B cell (primary cell): ENCODE measurements around the gene ARHGAP29. TPM values are rescaled to one million over a fixed set of nuclear protein-coding genes. Genes with fewer than 3 reads are reported as not detected.

Experiments used
- ATAC-seq: fragments of 200-7000 bp; cut with Tn5 transposase; one replicate; pipeline ENCODE4 v1.10.0; 2021; ENCODE audit warnings: low read depth, mild to moderate bottlenecking, moderate number of reproducible peaks, moderate library complexity
- CTCF ChIA-PET: fragments of 350-600 bp; sonication (Branson Sonifier 250); formaldehyde crosslinking; loops from one replicate; lab custom pipeline; 2021; ENCODE audit warnings: antibody characterized with exemption, inconsistent platforms; lab: Charles Lee
- POLR2A ChIA-PET: fragments of 350-600 bp; sonication (Branson Sonifier 250); formaldehyde crosslinking; loops from one replicate; lab custom pipeline; 2021; ENCODE audit warnings: antibody characterized with exemption; lab: Charles Lee
- DNase-seq: peaks from one replicate; pipeline ENCODE4 v3.0.0; 2013
- H2AFZ ChIP-seq: 2 replicates; pipeline ENCODE4 v1.6.1; 2012; ENCODE audit warnings: mild to moderate bottlenecking, low read depth, low read length; ENCODE audit not compliant: insufficient read depth, poor library complexity, severe bottlenecking
- H3K27ac ChIP-seq, 2 donors: 1 replicate in 1 of 2; 2 replicates in 1 of 2; pipeline ENCODE4 v1.5.1; 2012 to 2013; ENCODE audit warnings: low read length in 2 of 2, mild to moderate bottlenecking in 2 of 2, moderate library complexity in 1 of 2
- H3K27me3 ChIP-seq, 4 experiments: fragments of 200-600 bp in 1 of 4; sonication (generic) in 1 of 4; replicated peaks in 1 of 4; 1 replicate in 2 of 4; 2 replicates in 2 of 4; pipeline versions ENCODE4 v1.6.1 to v1.7.0; 2013 to 2016; ENCODE audit warnings: low read length in 3 of 4, mild to moderate bottlenecking in 2 of 4, mixed read lengths in 1 of 4, moderate library complexity in 1 of 4; ENCODE audit not compliant: insufficient read depth in 4 of 4, control insufficient read depth in 3 of 4; ENCODE audit errors: control extremely low read depth in 1 of 4
- H3K36me3 ChIP-seq, 2 experiments: replicated peaks in 1 of 2; 1 replicate in 1 of 2; 2 replicates in 1 of 2; pipeline versions ENCODE4 v1.6.1 to v1.7.1; 2013; ENCODE audit warnings: low read length in 1 of 2; ENCODE audit not compliant: insufficient read depth in 2 of 2, control insufficient read depth in 1 of 2; ENCODE audit errors: control extremely low read depth in 1 of 2, extremely low read depth in 1 of 2
- H3K4me1 ChIP-seq, 2 donors: fragments of 200-600 bp in 1 of 2; sonication (generic) in 1 of 2; 1 replicate in 1 of 2; 2 replicates in 1 of 2; pipeline versions ENCODE4 v1.5.1 to v1.6.1; 2013 to 2017; ENCODE audit warnings: low read length in 2 of 2; ENCODE audit not compliant: control insufficient read depth in 2 of 2, insufficient read depth in 2 of 2
- H3K4me2 ChIP-seq: replicated peaks from 2 replicates; pipeline ENCODE3; 2012; ENCODE audit warnings: mild to moderate bottlenecking, low read depth, low read length; ENCODE audit not compliant: poor library complexity, severe bottlenecking
- H3K4me3 ChIP-seq, 5 experiments: fragments of 200-600 bp in 1 of 5; sonication (generic) in 1 of 5; 1 replicate in 3 of 5; 2 replicates in 2 of 5; pipeline versions ENCODE4 v1.5.1 to v1.7.0; 2011 to 2016; ENCODE audit warnings: low read length in 4 of 5, mild to moderate bottlenecking in 4 of 5, low read depth in 2 of 5, control low read depth in 1 of 5, moderate library complexity in 1 of 5; ENCODE audit not compliant: insufficient read depth in 1 of 5; ENCODE audit errors: control extremely low read depth in 1 of 5, extremely low read depth in 1 of 5
- H3K79me2 ChIP-seq: fragments of 200-600 bp; sonication (generic); one replicate; pipeline ENCODE4 v1.6.0; 2016; ENCODE audit warnings: low read length; ENCODE audit not compliant: control insufficient read depth, insufficient read depth
- H3K9ac ChIP-seq: fragments of 200-600 bp; sonication (generic); 2 replicates; pipeline ENCODE4 v1.6.1; 2017; ENCODE audit warnings: mild to moderate bottlenecking, low read length, moderate library complexity
- H3K9me3 ChIP-seq, 3 donors: one replicate each; pipeline versions ENCODE4 v1.6.1 to v1.7.1; 2013; ENCODE audit warnings: low read length in 2 of 3; ENCODE audit not compliant: control insufficient read depth in 2 of 3, insufficient read depth in 1 of 3; ENCODE audit errors: control extremely low read depth in 1 of 3
- H4K20me1 ChIP-seq: 2 replicates; pipeline ENCODE4 v1.6.0; 2012; ENCODE audit warnings: mild to moderate bottlenecking, low read length; ENCODE audit not compliant: insufficient read depth, control insufficient read depth, poor library complexity, severe bottlenecking
- H3K27ac Mint-ChIP-seq: one replicate; pipeline ENCODE4 v1.8.0; 2021; ENCODE audit warnings: mixed read lengths
- H3K27me3 Mint-ChIP-seq: one replicate; pipeline ENCODE4 v1.8.0; 2021; ENCODE audit warnings: mixed read lengths
- H3K4me1 Mint-ChIP-seq: one replicate; pipeline ENCODE4 v1.8.0; 2021; ENCODE audit warnings: mixed read lengths
- H3K4me3 Mint-ChIP-seq: one replicate; pipeline ENCODE4 v1.8.0; 2021; ENCODE audit warnings: mixed read lengths
- H3K9me3 Mint-ChIP-seq: one replicate; pipeline ENCODE4 v1.8.0; 2022; ENCODE audit warnings: mixed read lengths; ENCODE audit not compliant: insufficient read depth
- EZH2 ChIP-seq: IDR thresholded peaks from 2 replicates; pipeline ENCODE4 v1.6.1; 2012; ENCODE audit warnings: borderline replicate concordance, low read depth, mild to moderate bottlenecking, moderate library complexity, low read length; ENCODE audit not compliant: insufficient read depth, poor library complexity, severe bottlenecking
- WGBS: methylation state at CpG from one replicate; pipeline ENCODE4 v1.1.5; 2013; ENCODE audit warnings: missing lambda C conversion rate; ENCODE audit not compliant: insufficient coverage; 5-methylcytosine and 5-hydroxymethylcytosine counted together
- intact Hi-C: fragments of 100-400 bp; cut with micrococcal nuclease; formaldehyde crosslinking; loops from one replicate; pipeline ENCODE4 v1.10.0; 2022
- polyA plus RNA-seq: library from polyadenylated mRNA; depleted of rRNA; stranded (reverse); fragments of >200 nt; gene quantifications from 2 replicates; pipeline ENCODE4 v1.2.3, GENCODE V29; 2012
- total RNA-seq, 2 donors: library from RNA; stranded (reverse); fragments of 120-200 nt in 1 of 2; gene quantifications; 1 replicate in 1 of 2; 2 replicates in 1 of 2; pipeline versions ENCODE4 v1.2.3 to v1.2.4, GENCODE V29; 2013 to 2022
- TF ChIP-seq, protein P1 (sequence below): fragments of 200-600 bp; IDR thresholded peaks from one replicate; pipeline ENCODE4 v1.8.0; 2022; ENCODE audit warnings: antibody characterized with exemption, mild to moderate bottlenecking

ARHGAP29 gene
- total and polyA plus RNA-seq, 2 donors (not counting 1 experiment from before 2014, with no cell fraction given): not detected

DNA sequence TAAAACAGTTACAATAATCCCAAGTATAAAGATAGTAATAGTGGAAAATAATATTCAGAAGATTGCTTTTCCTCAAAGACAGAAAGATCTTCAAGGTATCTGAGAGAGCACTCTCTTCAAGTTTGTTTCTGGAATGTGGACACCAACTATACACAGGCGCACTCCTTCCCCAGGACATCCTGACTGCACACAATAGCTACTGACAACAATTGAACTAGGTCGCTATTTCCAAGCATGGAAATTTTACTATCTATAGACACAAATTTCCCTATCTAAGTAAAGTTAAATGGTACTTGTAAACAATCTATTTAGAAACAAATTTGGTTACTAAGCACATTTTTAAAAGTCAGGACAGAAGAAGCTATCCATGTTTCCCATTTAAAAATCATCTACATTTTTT lies 19.1 kb downstream of the ARHGAP29 start:
- no peak overlapping the region for H3K27ac ChIP-seq
- CTCF ChIA-PET: no interaction called here
- H4K20me1 ChIP-seq: no peaks in the 10 kb centered on the region
- Mint-ChIP-seq H3K27ac (no peak overlapping the region), H3K4me3 (no peak overlapping the region), H3K4me1 (no peaks in the 10 kb centered on the region), H3K27me3 (peaks cover 24% of the 10 kb centered on the region), H3K9me3 (no peaks in the 10 kb centered on the region)
- TF ChIP-seq, protein P1, sequence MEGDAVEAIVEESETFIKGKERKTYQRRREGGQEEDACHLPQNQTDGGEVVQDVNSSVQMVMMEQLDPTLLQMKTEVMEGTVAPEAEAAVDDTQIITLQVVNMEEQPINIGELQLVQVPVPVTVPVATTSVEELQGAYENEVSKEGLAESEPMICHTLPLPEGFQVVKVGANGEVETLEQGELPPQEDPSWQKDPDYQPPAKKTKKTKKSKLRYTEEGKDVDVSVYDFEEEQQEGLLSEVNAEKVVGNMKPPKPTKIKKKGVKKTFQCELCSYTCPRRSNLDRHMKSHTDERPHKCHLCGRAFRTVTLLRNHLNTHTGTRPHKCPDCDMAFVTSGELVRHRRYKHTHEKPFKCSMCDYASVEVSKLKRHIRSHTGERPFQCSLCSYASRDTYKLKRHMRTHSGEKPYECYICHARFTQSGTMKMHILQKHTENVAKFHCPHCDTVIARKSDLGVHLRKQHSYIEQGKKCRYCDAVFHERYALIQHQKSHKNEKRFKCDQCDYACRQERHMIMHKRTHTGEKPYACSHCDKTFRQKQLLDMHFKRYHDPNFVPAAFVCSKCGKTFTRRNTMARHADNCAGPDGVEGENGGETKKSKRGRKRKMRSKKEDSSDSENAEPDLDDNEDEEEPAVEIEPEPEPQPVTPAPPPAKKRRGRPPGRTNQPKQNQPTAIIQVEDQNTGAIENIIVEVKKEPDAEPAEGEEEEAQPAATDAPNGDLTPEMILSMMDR: no peak
- POLR2A ChIA-PET: no interaction called here
- H2AFZ ChIP-seq: no peak overlapping the region
- no peak overlapping the region for H3K4me3 ChIP-seq
- peaks cover 0 to 11% (median 0%) of the 10 kb centered on the region in 4 experiments for H3K27me3 ChIP-seq
- no peaks in the 10 kb centered on the region for H3K4me1 ChIP-seq
- 100% methylated on average over 1 of the region's 2 CpGs for WGBS
- no peaks in the 10 kb centered on the region for H3K9me3 ChIP-seq
- ATAC-seq: no peak
- H3K4me2 ChIP-seq: no peak overlapping the region
- no peaks in the 10 kb centered on the region for H3K36me3 ChIP-seq
- intact Hi-C loops: no loop called here
- H3K79me2 ChIP-seq: no peaks in the 10 kb centered on the region
- H3K9ac ChIP-seq: no peak overlapping the region
- DNase-seq: no peak

DNA sequence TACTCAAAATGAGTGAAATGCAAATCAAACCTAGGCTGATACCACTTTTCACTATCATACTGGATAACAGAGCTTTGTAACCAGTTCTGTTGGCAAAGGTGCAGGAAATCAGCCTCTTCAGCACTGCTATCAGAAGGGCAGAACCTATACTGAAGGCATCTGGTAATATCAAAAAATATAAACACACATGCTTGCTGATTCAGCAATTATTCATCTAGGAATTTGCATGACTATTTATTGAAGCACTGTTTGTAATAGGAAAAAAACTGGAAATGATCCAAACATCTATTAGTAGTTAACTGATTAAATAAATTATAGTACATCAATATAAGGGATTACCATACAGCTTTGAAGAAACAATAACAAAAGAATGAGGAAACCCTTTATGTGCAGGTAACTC lies 21.4 kb downstream of the ARHGAP29 start:
- no peak overlapping the region for H3K4me2 ChIP-seq
- POLR2A ChIA-PET: no interaction called here
- Mint-ChIP-seq H3K9me3 (no peaks in the 10 kb centered on the region), H3K27ac (no peak overlapping the region), H3K4me3 (no peak overlapping the region), H3K27me3 (peaks cover 26% of the 10 kb centered on the region), H3K4me1 (no peaks in the 10 kb centered on the region)
- TF ChIP-seq, protein P1: no peak
- no peak for TF ChIP-seq EZH2
- H3K27me3 ChIP-seq: peaks cover 0 to 11% (median 0%) of the 10 kb centered on the region in 4 experiments
- H3K9ac ChIP-seq: no peak overlapping the region
- intact Hi-C loops: no loop called here
- H2AFZ ChIP-seq: no peak overlapping the region
- DNase-seq (no peak), ATAC-seq (no peak)
- H3K4me3 ChIP-seq: no peak overlapping the region
- H3K9me3 ChIP-seq: no peaks in the 10 kb centered on the region
- H3K27ac ChIP-seq: no peak overlapping the region
- no peaks in the 10 kb centered on the region for H4K20me1 ChIP-seq
- no peaks in the 10 kb centered on the region for H3K4me1 ChIP-seq
- CTCF ChIA-PET: no interaction called here
- H3K79me2 ChIP-seq: no peaks in the 10 kb centered on the region
- no peaks in the 10 kb centered on the region for H3K36me3 ChIP-seq
